Kasumi-1 (cell line): ENCODE measurements around the gene GOLT1A.
"Not testable (repeated sequence)": the region's sequence is repeated elsewhere in the genome, so short reads cannot be mapped to it uniquely, and the experiment has no call there.

ENCODE experiments used
- DNase-seq, 2 experiments: peaks; one replicate each; lab custom pipeline; 2025; lab: John Stamatoyannopoulos, UW

The GOLT1A gene

DNA sequence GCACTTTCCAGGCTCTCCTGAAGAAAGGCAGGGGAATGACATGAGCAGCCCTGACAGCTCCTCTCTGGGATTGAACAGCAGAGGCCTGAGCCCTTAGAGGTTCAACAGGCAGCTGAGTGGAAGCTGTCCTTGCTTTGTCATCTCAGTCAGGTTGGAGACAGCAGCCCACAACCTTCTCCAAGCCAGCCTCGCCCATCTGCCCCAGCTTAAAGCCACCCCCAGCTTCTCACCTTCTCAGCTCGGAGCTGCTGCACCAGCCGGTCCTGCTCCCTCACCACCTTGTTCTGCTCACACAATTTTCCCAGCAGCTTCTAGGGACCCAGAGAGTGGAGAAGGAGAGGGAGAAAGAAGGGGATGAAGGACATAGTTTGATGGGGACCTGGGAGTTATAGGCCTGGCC is 35.2 kb upstream of the GOLT1A start:
- no peak for DNase-seq

DNA sequence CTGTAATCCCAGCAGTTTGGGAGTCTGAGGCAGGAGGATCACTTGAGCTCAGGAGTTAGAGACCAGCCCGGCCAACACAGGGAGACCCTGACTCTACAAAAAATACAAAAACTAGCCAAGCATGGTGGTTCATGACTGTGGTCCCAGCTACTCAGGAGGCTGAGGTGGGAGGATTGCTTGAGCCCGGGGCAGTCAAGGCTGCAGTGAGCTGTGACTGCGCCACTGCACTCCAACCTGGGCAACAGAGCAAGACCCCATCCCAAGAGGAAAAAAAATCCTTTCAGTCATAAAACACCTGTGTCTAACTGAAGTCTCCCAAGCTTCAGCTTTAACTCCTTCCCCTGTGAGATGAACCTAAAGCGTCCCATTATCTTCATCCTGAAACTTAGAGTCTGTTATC is 33.1 kb upstream of the GOLT1A start:
- no peak for DNase-seq

DNA sequence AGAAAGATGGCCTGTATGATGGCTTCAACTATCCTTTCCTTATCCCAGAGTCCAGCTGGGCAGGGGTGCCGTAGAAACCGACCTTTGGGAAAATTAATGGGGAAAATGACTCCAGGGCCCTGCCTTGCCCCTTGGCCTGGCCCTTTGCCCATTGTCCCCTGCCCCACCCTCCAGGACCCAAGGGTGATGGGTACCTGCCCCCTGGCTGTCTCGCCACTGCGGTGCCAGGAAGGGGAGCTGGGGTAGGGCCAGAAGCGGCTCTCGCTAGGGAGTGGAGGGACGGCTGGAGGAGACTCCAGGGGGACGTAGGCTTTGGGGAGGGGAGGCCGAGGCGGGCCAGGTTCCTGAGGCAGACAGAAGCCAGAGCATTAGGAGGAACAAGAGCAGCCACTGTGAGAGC is 29.1 kb upstream of the GOLT1A start:
- DNase-seq: no peak

DNA sequence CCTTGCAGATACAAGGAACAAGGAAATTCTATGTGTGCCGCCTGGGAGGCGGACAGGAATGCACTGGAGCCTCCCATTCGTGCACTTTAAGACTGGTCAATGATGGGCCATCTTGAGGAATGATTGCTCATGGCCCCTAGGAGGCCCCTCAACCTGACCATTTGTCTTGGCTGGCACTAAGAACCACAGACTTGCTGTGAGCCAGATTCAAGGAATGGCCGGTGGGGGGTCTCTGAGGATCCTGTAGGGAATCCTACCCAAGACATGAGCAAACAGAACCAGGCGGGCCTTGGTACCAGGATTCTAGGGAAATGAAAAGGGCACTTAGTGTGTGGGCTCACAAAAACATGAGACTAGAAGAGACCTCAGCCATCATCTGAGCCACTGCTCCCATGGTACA is 28.1 kb upstream of the GOLT1A start:
- no peak for DNase-seq

DNA sequence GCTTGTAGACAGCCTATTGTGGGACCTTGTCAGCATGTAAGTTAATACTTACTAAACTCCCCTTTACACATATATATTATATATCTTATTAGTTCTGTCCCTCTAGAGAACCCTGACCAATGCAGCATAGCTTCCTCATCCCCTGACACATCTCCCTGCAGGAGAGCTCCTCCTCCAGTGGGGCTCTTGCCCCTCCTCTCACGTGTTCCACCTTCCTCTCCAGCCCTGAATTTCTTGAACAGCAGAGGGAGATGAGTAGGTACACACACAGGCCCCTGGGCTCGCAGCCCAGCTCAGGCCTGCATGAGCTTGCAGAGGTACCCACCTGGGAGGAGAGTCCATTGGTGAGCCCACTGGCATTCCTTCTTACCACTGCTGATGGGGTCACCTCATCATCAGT is 27.3 kb upstream of the GOLT1A start:
- DNase-seq: no peak

DNA sequence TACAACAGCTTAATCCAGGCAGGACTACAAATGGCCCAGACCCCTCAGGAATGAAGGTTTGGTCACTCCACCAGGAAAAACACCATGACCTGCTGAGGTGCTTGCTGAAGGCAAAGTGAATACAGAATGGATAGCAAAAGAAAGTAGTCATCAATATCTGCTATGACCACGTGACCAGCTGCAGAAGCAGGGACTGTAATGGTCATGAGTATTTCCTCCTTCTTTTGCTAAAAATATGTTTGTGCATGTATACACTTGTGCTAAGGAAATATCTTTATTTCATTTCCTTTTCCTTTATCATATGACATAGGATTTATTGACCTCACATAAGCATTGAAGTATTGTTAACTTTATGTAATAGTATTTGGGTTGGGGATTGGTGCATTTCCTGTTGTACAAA is 26.4 kb upstream of the GOLT1A start:
- DNase-seq: no peak

DNA sequence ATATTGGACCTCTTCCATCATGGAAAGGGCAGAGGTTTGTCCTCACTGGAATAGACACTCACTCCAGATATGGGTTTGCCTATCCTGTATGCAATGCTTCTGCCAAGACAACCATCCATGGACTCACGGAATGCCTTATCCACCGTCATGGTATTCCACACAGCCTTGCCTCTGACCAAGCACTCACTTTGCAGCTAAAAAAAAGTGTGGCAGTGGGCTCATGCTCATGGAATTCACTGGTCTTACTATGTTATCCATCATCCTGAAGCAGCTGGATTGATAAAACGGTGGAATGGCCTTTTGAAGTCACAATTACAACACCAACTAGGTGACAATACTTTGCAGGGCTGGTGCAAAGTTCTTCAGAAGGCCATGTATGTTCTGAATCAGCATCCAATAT is 25.6 kb upstream of the GOLT1A start:
- DNase-seq: not testable (repeated sequence)

DNA sequence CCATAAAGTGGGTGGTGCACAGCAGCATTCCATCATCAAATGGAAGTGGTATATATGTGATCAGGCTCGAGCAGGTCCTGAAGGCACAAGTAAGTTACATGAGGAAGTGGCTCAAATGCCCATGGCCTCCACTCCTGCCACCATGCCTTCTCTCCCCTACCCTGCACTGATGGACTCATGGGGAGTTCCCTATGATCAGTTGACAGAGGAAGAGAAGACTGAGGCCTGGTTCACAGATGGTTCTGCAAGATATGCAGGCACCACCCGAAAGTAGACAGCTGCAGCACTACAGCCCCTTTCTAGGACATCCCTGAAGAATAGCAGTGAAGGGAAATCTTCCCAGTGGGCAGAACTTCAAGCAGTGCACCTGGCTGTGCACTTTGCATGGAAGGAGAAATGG is 24.7 kb upstream of the GOLT1A start:
- DNase-seq: not testable (repeated sequence)

DNA sequence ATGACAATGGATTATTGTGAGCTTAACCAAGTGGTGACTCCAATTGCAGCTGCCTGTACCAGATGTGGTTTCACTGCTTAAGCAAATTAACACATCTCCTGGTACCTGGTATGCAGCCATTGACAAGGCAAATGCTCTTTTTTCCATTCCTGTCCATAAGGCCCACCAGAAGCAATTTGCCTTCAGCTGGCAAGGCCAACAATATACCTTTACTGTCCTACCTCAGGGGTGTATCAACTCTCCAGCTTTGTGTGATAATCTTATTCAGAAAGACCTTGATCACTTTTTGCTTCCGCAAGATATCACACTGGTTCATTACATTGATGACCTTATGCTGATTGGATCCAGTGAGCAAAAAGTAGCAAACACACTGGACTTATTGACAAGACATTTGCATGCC is 23.7 kb upstream of the GOLT1A start:
- not testable (repeated sequence) for DNase-seq

DNA sequence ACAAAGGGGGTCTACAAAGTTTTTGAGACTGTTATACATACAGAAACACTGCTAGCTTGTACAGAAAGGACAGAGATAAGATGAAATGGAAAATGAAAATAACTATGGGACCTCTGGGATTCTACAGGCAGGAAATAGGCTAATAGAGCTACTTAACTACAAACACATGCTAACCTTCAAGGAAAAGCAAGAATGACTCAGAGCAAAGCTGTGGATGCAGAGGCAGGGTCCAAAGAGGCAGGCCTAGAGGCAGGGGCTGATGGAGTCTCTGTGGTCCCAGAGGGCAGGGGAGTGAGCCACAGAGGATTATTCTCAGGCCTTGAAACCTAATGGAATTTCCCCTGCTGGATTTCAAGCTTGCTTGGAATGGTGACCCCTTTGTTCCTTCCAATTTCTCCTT is 18.7 kb upstream of the GOLT1A start:
- no peak for DNase-seq

DNA sequence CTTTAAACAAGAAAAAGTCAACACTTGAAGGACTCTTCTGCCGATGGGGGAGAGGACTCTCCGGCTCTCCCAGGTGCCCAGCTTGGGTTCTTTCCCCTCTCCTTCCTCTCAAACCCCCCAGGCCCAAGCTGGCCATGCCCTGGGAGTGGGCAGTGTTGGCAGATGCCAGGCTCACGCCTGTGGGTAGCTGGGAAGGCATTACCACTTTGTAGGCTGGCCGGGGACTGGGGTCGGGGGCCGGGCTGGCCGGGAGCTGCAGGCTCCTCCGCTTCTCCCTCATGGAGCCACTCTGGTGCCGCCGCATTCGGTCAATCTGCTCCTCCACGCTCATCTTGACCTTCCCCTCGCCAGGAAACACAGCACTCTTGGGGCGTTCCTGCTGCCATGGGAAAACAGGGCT is 16.4 kb upstream of the GOLT1A start:
- DNase-seq: no peak

DNA sequence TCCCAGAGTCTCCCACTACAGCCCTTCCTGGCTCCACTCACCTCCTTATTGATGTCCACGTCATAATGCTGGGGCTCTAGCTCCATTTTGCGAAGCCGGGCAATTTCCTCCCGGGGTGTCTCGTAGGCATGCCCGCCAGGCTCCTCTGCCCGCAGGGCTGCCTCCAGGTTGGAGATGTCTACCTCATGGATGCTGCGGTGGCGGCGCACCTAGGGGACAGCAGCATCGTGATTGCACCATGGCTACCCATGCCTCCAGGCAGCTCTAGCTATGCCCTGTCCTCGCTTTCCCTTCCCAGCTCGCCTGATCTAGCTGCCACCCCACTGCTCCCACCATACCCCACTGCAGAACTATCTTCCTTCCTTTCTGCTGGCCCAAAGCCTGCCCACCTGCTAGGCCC is 15.1 kb upstream of the GOLT1A start:
- DNase-seq: no peak

DNA sequence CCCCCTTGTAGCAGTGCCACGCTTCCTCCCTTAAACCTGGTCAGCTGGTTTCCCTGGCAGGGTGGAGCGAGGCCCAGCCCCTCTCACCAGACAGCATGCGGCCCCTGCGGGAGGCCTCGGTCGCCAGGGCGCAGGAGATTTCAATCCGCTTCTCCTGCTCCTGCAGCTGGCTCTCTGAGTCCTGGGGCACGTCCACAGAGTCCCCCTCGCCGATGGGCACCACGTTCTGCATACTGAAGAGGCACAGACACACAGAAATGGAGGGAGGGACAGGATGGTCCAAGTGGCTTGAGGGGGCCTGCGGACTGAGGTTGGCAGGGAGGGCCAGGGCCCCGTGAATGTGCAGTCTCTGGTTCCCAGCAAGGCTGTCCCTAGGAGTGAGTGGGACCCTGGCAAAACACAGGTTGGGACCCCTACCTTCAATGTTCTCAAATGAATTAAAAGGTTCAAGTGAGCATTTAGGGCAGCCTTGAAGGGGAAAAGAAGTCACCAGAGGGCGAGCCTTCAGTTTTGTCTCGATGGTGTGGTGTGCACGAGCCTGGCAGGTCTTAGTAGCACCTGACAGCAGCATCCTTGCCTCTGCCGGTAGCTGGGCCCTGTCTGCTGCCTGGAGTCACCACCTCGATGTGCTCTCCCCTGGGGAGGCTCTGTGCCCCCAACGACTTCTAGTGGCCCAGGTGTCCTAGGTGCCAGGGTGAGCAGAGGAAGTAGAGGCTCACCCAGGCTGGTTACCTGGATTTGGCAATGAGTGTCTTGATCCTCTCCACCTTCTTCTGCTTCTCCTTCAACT is 14.4 kb upstream of the GOLT1A start:
- DNase-seq: no peak

DNA sequence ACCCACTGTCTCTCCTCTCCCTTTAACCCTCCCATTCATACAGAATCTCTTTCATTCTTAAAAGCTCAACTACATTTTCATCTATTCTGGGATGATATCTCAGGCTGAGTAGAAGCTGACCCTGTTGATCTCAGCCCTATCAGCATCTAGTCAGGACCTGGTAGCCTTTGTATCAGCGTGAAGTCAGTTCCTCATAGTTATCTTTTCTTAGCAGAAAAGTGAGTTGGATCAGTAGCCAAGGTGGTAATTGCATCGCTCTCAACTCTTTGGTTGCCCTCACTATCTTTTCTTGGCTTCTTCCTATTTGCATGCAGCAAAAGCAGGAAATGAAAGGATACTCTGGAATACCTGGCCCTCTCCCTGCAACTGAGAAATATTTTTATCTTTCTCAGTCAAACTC is 13.6 kb upstream of the GOLT1A start:
- DNase-seq: no peak

DNA sequence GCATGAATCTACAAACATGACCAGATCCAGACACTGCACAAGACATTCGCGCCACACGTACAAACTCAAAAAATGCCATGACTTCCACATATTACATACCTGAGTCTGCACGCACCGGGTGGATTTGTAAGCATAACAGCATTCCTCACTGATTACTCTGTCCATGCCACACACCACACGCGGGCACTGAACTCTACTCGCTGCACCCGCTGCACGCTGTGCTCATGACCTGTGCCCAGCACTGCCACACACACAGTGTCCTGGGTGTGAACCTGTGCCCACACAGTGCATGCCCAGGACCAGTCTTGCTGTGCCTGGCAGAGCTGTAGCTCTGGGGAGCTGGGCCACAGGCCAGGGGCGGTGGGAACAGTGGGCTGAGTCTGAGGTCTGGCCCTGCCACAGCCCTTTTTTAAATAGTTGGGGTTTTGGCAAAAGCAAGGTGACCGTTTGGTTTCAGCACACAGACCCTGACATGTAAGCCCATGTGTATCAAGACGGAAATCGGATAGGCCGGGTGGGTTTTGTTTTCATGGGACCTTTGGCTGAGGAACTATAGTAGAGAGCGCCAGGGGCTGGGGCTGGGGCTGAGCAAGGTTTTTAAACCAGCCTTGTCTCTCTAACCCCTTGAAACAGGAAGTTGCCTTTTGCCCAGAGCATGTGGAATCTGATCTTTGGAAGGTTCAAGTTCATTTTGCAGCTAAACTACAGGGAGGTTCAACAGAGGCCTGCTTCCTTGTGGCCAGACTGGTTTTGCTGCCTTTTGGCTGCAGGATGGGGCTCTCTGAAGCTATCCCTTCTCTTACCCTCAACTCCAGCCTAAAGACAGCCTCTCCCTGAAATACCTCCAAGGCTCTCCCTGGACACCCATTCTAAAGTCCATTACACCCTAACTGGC is 12.3 kb upstream of the GOLT1A start:
- no peak for DNase-seq

DNA sequence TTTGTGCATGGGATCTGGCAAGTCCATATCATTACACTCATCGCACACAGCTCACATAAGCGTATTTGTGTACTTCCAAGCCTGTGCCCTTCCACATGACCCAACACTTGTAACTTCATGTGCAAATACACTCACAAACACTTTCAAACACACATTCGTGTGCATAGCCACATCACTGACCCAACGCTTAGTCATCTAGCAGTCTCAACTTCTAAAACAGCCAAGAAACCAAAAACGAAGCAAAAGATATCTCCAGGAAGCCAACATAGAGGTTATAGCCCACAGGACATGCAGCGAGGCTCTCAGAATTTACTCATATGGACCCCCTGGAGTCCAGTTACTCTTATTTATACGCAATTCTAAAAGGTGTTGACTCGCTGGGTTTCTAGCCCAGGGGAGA is 10.9 kb upstream of the GOLT1A start:
- no peak for DNase-seq

DNA sequence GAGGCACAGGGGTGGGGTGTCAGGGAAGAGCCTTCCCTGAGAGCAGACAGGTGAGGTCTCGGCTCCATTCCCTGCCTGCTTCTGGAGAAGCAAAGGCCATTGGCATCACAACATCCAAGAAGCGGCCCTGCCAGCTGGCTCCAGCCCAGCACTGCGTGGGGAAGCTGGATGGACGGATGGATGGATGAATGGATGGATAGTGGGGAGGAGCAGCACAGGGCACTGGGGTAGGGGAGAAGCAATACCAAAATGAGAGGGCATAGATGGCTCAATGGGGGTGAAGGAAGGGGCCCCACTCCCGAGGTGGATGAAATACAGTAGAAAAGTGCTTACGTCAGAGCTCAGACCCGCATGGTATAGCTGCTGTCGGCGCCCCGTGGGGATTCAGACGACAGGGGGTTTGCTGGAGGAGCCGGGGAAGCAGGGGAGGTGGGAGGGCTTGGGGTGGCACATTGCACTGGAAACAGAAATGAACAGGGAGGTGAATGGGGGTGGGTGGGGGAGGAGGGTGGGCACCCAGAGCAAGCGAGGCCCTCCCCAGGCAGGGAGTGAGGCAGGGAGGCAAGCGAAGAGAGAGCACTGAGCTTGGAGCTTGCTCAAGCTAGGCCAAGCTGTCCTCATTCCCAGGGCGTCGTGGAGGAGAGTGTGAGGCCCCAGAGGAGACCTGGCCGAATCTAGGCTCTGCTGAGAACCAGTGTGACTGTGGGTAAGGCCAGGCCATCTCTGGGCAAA is 9.5 kb upstream of the GOLT1A start:
- DNase-seq: no peak

DNA sequence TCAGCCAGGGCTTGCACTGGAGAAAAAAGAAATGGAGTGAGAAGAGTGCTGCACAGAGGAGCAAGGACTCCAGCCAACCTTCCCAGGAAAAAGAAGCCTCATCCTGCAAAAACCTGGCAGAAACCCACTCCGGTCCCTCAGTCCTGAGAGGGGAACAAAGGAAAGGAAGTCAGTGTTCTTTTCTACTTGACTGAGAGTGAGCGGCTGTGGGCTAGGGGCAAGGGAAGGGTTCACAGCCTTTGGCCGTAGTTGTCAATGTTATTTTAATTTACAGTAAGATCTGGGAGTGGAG is 8.9 kb upstream of the GOLT1A start:
- DNase-seq: no peak

DNA sequence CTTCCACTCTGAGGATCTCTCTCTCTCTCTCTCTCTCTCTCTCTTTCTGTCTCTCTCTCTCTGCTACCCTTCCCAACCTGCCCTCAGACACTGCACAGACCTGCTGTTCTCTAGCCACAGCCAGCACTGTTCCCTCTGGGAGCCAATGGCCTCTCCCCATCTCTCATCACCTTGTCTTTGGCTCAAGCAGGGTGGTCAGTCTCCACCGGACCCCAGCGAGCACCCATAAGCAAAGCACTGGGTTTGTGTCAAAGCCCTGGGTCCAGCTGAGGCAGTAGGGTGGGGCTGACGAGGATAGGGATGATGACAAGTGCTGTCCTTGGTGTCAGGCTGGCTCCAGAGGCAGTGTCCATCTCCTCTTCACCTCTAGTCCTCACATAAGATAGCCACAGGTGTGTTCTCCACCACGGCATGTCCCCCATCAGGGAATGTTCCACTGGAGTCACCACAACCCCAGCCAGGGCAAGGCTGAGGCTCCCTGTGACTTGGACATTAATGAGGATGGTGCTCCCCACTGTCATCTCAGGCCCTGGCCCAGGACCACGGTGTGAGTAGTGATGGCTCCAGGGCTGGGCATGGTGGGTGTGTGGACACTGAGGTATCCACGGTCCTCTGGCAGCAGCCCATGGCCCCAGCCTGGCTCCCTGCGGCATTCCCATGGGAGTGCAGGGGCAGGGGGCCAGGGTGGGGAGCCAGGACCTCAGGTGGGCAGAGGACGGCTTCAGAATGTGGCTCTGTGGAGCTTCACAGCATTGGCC is 8.4 kb upstream of the GOLT1A start:
- no peak for DNase-seq

DNA sequence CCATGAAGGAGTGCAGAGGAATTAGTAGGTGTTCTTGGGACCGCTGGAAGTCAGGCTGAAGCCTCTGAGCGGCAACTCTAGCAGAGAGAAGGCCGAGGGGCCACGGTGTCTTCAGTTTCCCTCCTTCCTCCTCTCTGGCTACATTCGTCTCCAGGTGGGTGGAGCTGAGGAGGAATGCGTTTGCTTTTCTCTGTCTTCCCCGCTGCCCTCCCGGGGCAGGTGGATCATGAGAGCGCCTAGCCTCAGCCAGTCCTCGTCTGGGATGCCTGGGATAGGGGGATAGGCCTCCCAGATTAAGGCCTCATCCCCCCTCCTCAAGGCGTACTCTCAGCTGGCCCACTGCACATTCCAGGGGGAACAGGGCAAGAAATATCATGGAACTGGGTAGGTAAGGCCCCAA is 7.5 kb upstream of the GOLT1A start:
- no peak for DNase-seq

DNA sequence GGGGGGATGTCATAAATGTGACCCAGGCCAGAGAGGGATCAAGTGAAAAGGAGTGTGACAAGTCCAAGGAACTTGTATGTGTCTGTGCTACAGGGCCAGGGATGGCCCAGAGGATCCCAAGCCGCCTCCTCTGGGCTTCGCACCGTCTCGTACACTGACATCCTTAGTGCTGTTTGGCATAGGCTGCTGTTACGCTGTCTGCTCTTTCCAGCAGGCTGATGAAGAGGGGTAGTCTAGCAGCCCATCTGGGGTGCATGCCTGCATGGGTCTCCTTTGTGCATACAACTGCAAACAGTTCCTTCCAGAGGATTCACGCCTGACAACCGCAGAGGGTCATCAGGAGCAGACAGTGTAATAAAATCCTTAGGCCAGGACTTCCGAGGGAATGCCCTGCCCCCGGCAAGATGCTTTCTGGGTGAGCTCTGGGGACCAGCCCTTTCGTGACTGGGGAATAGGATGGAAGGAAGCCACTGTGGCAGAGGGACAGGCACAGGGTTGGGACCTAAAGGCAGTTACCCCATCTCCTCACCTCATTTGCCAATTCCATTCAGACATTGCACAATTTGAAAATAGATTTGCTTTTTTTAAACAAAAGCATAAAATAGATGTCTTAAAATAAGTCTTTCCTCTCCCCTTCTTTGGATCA is 6.3 kb upstream of the GOLT1A start:
- no peak for DNase-seq

DNA sequence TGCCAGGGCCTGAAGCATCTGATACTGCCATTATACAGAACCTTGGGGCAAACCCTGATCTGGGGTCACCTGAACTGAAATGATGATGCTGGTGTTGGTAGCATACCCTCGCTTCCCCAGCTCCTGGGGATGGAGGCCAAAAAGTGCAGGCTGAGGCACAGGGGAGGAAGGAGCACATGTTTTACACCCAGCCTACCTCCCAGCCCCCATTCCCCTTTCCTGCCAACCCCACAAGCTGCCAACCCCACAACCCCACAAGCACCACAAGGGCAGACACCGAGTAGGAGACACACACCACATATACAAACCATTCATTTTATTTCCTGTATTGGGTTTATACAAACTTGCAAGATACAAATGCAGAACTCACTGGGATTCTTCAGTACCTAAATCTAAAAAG is 4.8 kb upstream of the GOLT1A start:
- DNase-seq: no peak
